Ovary (tissue), 3 donors: ENCODE data around the gene SFMBT2.

Experiments
- CTCF ChIP-seq, 3 donors: fragments of 450-650 bp in 2 of 3; fragments of 200-600 bp in 1 of 3; IDR thresholded peaks; one replicate each; pipeline versions ENCODE4 v1.5.1 to v1.8.0; 2016 to 2022; ENCODE audit warnings: antibody characterized with exemption in 3 of 3, mild to moderate bottlenecking in 1 of 3
- POLR2A ChIP-seq: fragments of 450-650 bp; IDR thresholded peaks from one replicate; pipeline ENCODE4 v1.6.1; 2017; ENCODE audit warnings: antibody characterized with exemption, mild to moderate bottlenecking, moderate library complexity
- donor health status: DM: no; HTN: no; CAD: no.

- TF ChIP-seq CTCF (IDR thresholded peaks at IDR 0.05) (no peak), POLR2A (no peak)
Measured at GRCh38 chr10:7235376-7235775, 175.5 kb downstream of the SFMBT2 start.
